CD14-positive monocyte (primary cell): Measurements from ENCODE around the gene TRAF3. TPM values are rescaled to one million over a fixed set of nuclear protein-coding genes. Genes with fewer than 3 reads are reported as not detected.

Experiments used
- DNase-seq, 3 donors: peaks; one replicate each; pipeline ENCODE4 v3.0.0-alpha.2; 2011 to 2022
- H2AFZ ChIP-seq: 2 replicates; pipeline ENCODE4 v1.6.0; 2012; ENCODE audit warnings: mild to moderate bottlenecking, low read depth, low read length, inconsistent platforms; ENCODE audit not compliant: insufficient read depth, poor library complexity, severe bottlenecking
- H3K27ac ChIP-seq, 2 donors: 1 replicate in 1 of 2; 2 replicates in 1 of 2; pipeline ENCODE4 v1.5.1; 2012 to 2013; ENCODE audit warnings: low read length in 2 of 2, control low read depth in 1 of 2, inconsistent platforms in 1 of 2, low read depth in 1 of 2, mild to moderate bottlenecking in 1 of 2
- H3K27me3 ChIP-seq, 2 donors: one replicate each; pipeline versions ENCODE4 v1.6.0 to v1.6.1; 2011 to 2013; ENCODE audit warnings: low read length in 2 of 2; ENCODE audit not compliant: control insufficient read depth in 2 of 2, insufficient read depth in 2 of 2
- H3K36me3 ChIP-seq, 2 donors: replicated peaks in 1 of 2; 1 replicate in 1 of 2; 2 replicates in 1 of 2; pipeline versions ENCODE4 v1.5.1 to v1.6.1; 2012 to 2013; ENCODE audit warnings: low read length in 2 of 2, control low read depth in 1 of 2, inconsistent platforms in 1 of 2, mild to moderate bottlenecking in 1 of 2; ENCODE audit not compliant: insufficient read depth in 2 of 2, control insufficient read depth in 1 of 2
- H3K4me1 ChIP-seq, 2 donors: 1 replicate in 1 of 2; 2 replicates in 1 of 2; pipeline versions ENCODE4 v1.5.1 to v1.6.1; 2012 to 2013; ENCODE audit warnings: low read length in 2 of 2, control low read depth in 1 of 2, inconsistent platforms in 1 of 2, mild to moderate bottlenecking in 1 of 2, moderate library complexity in 1 of 2; ENCODE audit not compliant: insufficient read depth in 2 of 2, control insufficient read depth in 1 of 2
- H3K4me2 ChIP-seq: replicated peaks from 2 replicates; pipeline ENCODE3; 2012; ENCODE audit warnings: low read length, moderate library complexity, mild to moderate bottlenecking; ENCODE audit not compliant: poor library complexity, severe bottlenecking; ENCODE audit errors: extremely low read depth
- H3K4me3 ChIP-seq, 3 experiments: fragments of 200-600 bp in 1 of 3; sonication (generic) in 1 of 3; replicated peaks in 1 of 3; 1 replicate in 2 of 3; 2 replicates in 1 of 3; pipeline ENCODE4 v1.5.1; 2011 to 2013; ENCODE audit warnings: low read length in 3 of 3, mild to moderate bottlenecking in 3 of 3, control low read depth in 2 of 3, low read depth in 2 of 3, inconsistent platforms in 1 of 3, moderate library complexity in 1 of 3
- H3K79me2 ChIP-seq: 2 replicates; pipeline ENCODE4 v1.6.0; 2012; ENCODE audit warnings: mild to moderate bottlenecking, control low read depth, inconsistent platforms, low read length, moderate library complexity; ENCODE audit not compliant: insufficient read depth
- H3K9ac ChIP-seq: 2 replicates; pipeline ENCODE4 v1.6.0; 2017; ENCODE audit warnings: low read length, mild to moderate bottlenecking; ENCODE audit not compliant: insufficient read depth, poor library complexity, severe bottlenecking
- H3K9me3 ChIP-seq, 2 donors: replicated peaks in 1 of 2; 1 replicate in 1 of 2; 2 replicates in 1 of 2; pipeline versions ENCODE4 v1.5.1 to v1.6.1; 2012 to 2013; ENCODE audit warnings: low read length in 2 of 2, control low read depth in 1 of 2; ENCODE audit not compliant: control insufficient read depth in 1 of 2, insufficient read depth in 1 of 2
- H4K20me1 ChIP-seq: 2 replicates; pipeline ENCODE4 v1.6.0; 2012; ENCODE audit warnings: mild to moderate bottlenecking, low read length, control low read depth, moderate library complexity; ENCODE audit not compliant: insufficient read depth
- H3K27ac Mint-ChIP-seq, 7 donors: one replicate each; pipeline ENCODE4 v1.8.0; 2020; ENCODE audit warnings: mild to moderate bottlenecking in 7 of 7, mixed read lengths in 7 of 7, moderate library complexity in 6 of 7, inconsistent platforms in 2 of 7
- H3K27me3 Mint-ChIP-seq, 3 donors: one replicate each; pipeline ENCODE4 v1.8.0; 2021 to 2022; ENCODE audit warnings: low read depth in 3 of 3, mild to moderate bottlenecking in 3 of 3, mixed read lengths in 3 of 3, moderate library complexity in 3 of 3, inconsistent platforms in 1 of 3
- H3K36me3 Mint-ChIP-seq, 2 donors: one replicate each; pipeline ENCODE4 v1.8.0; 2020; ENCODE audit warnings: mixed read lengths in 2 of 2, inconsistent platforms in 1 of 2, mild to moderate bottlenecking in 1 of 2
- H3K4me1 Mint-ChIP-seq: one replicate; pipeline ENCODE4 v1.8.0; 2020; ENCODE audit warnings: mild to moderate bottlenecking, mixed read lengths
- H3K4me3 Mint-ChIP-seq, 2 donors: one replicate each; pipeline ENCODE4 v1.8.0; 2020; ENCODE audit warnings: mild to moderate bottlenecking in 2 of 2, mixed read lengths in 2 of 2, moderate library complexity in 1 of 2
- H3K9me3 Mint-ChIP-seq, 7 donors: one replicate each; pipeline ENCODE4 v1.8.0; 2020 to 2022; ENCODE audit warnings: mixed read lengths in 7 of 7, mild to moderate bottlenecking in 6 of 7, moderate library complexity in 6 of 7, inconsistent platforms in 2 of 7
- WGBS: methylation state at CpG from one replicate; pipeline ENCODE4 v1.1.5; 2013; ENCODE audit warnings: missing lambda C conversion rate; ENCODE audit not compliant: insufficient coverage; 5-methylcytosine and 5-hydroxymethylcytosine counted together
- intact Hi-C, 2 donors: fragments of 100-400 bp; cut with micrococcal nuclease; formaldehyde crosslinking; loops; one replicate each; pipeline versions ENCODE4 v1.15.0 to v1.15.1; 2023
- polyA plus RNA-seq, 3 donors: library from polyadenylated mRNA; depleted of rRNA in 1 of 3; unstranded in 2 of 3; stranded (reverse) in 1 of 3; fragments of 300-500 nt in 2 of 3; fragments of >200 nt in 1 of 3; fragmentation: Illumina TruSeq in 2 of 3; gene quantifications; 1 replicate in 2 of 3; 2 replicates in 1 of 3; pipeline ENCODE4 v1.2.3, GENCODE V29; 2012 to 2021
- TF ChIP-seq, protein P1 (sequence below): fragments of 200-600 bp; IDR thresholded peaks from one replicate; pipeline ENCODE4 v1.8.0; 2022; ENCODE audit warnings: antibody characterized with exemption, mild to moderate bottlenecking

The TRAF3 gene
- polyA plus RNA-seq, 3 donors, result 12.0 to 37.6 (median 17.3) TPM

DNA sequence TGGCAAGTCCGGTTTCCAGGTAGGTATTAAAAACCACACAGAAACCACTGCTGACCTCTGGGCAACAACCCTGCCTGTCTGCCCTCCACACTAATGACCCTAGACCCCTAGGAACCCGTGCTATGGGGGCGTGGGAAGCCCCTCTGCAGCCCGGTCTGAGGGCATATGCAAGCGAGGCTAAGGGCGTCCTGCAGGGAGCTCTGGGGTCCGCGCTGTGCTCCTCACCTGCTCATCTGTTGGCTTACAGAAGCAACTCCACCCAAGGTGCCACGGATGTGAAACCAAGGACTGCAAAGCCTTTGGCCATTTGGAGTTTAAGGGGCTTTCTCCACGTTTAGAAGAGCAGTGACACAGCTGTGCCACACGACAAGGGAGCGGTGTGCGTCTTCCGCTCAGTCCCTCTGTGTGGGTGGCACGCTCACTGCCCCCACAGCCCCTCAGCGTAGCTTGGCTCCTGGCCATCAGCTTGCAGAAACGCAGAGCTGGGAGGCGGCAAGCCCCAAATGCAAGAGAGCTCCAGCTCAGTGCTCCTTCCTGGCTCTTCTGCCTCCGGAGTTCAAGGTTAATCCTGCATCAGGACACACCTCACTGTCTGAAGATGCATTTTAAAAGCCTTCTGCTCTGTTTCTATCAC, 163.6 kb downstream of the TRAF3 start:
- Histone ChIP-seq H3K9me3 (no peaks in the 10 kb centered on the region), H3K27ac (no peak overlapping the region), H3K9ac (no peak overlapping the region), H3K4me2 (no peak overlapping the region), H3K36me3 (peaks cover 0 to 27% of the 10 kb centered on the region in 2 donors), H2AFZ (no peak overlapping the region), H3K4me3 (no peak overlapping the region), H3K27me3 (no peaks in the 10 kb centered on the region), H4K20me1 (no peaks in the 10 kb centered on the region), H3K79me2 (no peaks in the 10 kb centered on the region), H3K4me1 (no peaks in the 10 kb centered on the region)
- no peak for DNase-seq
- TF ChIP-seq, protein P1, sequence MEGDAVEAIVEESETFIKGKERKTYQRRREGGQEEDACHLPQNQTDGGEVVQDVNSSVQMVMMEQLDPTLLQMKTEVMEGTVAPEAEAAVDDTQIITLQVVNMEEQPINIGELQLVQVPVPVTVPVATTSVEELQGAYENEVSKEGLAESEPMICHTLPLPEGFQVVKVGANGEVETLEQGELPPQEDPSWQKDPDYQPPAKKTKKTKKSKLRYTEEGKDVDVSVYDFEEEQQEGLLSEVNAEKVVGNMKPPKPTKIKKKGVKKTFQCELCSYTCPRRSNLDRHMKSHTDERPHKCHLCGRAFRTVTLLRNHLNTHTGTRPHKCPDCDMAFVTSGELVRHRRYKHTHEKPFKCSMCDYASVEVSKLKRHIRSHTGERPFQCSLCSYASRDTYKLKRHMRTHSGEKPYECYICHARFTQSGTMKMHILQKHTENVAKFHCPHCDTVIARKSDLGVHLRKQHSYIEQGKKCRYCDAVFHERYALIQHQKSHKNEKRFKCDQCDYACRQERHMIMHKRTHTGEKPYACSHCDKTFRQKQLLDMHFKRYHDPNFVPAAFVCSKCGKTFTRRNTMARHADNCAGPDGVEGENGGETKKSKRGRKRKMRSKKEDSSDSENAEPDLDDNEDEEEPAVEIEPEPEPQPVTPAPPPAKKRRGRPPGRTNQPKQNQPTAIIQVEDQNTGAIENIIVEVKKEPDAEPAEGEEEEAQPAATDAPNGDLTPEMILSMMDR, result no peak
- 87% methylated on average over 19 of the region's 19 CpGs for WGBS
- H3K27me3 Mint-ChIP-seq, result peaks cover 0 to 4% (median 2%) of the 10 kb centered on the region in 3 donors
- peaks cover 41 to 43% of the 10 kb centered on the region in 2 donors for H3K36me3 Mint-ChIP-seq
- H3K4me3 Mint-ChIP-seq, result no peak overlapping the region
- intact Hi-C loops, result no loop called here
- no peaks in the 10 kb centered on the region for H3K4me1 Mint-ChIP-seq
- no peak overlapping the region for H3K27ac Mint-ChIP-seq
- H3K9me3 Mint-ChIP-seq, result no peaks in the 10 kb centered on the region

DNA sequence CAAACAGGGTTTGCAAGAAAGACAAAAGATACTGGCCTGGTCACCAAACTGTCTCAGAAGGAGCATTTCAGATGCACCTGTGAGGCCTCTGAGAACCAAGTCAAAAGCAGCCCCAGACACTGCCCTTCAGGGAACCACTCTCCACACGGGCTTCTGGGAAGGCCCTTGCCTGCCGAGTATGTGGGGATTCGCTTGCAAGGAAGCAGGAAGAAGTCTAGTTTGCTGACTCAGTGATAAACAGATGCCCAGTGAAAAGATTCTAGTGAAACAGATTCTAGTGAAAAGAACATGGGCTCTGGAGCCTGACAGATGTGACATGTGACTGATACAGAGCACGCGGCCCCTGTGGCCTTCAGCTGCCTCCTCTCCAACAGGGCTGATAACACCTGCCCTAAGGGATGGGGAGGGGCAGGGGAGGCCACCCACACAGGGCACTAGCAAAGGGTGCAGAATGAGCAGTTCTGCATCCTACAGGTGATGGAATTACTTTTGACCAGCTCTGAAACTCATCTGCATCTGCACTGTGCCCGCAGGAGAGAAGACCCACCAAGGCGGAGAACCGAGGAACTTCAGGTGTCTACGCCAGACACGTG, 164.3 kb downstream of the TRAF3 start:
- H4K20me1 ChIP-seq, result no peaks in the 10 kb centered on the region
- H3K79me2 ChIP-seq, result no peaks in the 10 kb centered on the region
- H2AFZ ChIP-seq, result no peak overlapping the region
- Mint-ChIP-seq H3K36me3 (peaks cover 47 to 50% of the 10 kb centered on the region in 2 donors), H3K9me3 (no peaks in the 10 kb centered on the region), H3K4me1 (no peaks in the 10 kb centered on the region), H3K27me3 (peaks cover 0 to 4% (median 3%) of the 10 kb centered on the region in 3 donors), H3K4me3 (no peak overlapping the region), H3K27ac (no peak overlapping the region)
- no peaks in the 10 kb centered on the region for H3K27me3 ChIP-seq
- no peak overlapping the region for H3K9ac ChIP-seq
- no peak overlapping the region for H3K27ac ChIP-seq
- TF ChIP-seq, protein P1, result no peak
- H3K36me3 ChIP-seq, result peaks cover 3 to 33% of the 10 kb centered on the region in 2 donors
- no peak overlapping the region for H3K4me3 ChIP-seq
- H3K4me2 ChIP-seq, result no peak overlapping the region
- no peaks in the 10 kb centered on the region for H3K9me3 ChIP-seq
- intact Hi-C loops, result no loop called here
- WGBS, result 74% methylated on average over 10 of the region's 10 CpGs
- H3K4me1 ChIP-seq, result no peaks in the 10 kb centered on the region
- no peak for DNase-seq
